GM10248 (cell line): Measurements from ENCODE around the gene AFDN.

ENCODE experiments used
- CTCF ChIA-PET: fragments of 300-600 bp; sonication (Branson Sonifier 250); formaldehyde crosslinking; extraction: SDS; loops from one replicate; lab custom pipeline; 2021; ENCODE audit warnings: antibody characterized with exemption; lab: Yijun Ruan, JAX
- POLR2A ChIA-PET: fragments of 350-650 bp; sonication (Branson Sonifier 250); formaldehyde crosslinking; extraction: SDS; loops from one replicate; lab custom pipeline; 2020; ENCODE audit warnings: antibody characterized with exemption; lab: Yijun Ruan, JAX
- DNase-seq: peaks from one replicate; pipeline ENCODE4 v3.0.0; 2012; ENCODE audit errors: extremely low spot score
- CTCF ChIP-seq: IDR thresholded peaks from 2 replicates; pipeline ENCODE4 v1.5.1; 2012; ENCODE audit warnings: mild to moderate bottlenecking, low read depth; ENCODE audit errors: extremely low read depth, missing control alignments, control extremely low read depth

Gene AFDN

GRCh38 chr6:167948716-167949115 is 122.0 kb downstream of the AFDN start:
- no peak for TF ChIP-seq CTCF
- CTCF ChIA-PET, result interaction anchor here (1.6 kb wide), 1 partner anchor 12 kb away, joined by 4 read pairs; no protein-coding TSS in a partner anchor
- POLR2A ChIA-PET, result no interaction called here
- DNase-seq, result no peak

- no peak for TF ChIP-seq CTCF
- POLR2A ChIA-PET, result no interaction called here
- no peak for DNase-seq
- CTCF ChIA-PET, result interaction anchor here (1.6 kb wide), 1 partner anchor 11 kb away, joined by 4 read pairs; no protein-coding TSS in a partner anchor
Measured at GRCh38 chr6:167949121-167949684, 122.5 kb downstream of the AFDN start.

- CTCF ChIA-PET, result interaction anchor here (1.4 kb wide), 1 partner anchor 26 kb away, joined by 4 read pairs; no protein-coding TSS in a partner anchor
- no peak for TF ChIP-seq CTCF
- DNase-seq, result no peak
- POLR2A ChIA-PET, result no interaction called here
Measured at GRCh38 chr6:167951781-167952511, 125.2 kb downstream of the AFDN start.

GRCh38 chr6:167952512-167952859 is 125.8 kb downstream of the AFDN start:
- CTCF ChIA-PET, result interaction anchor here (1.4 kb wide), 1 partner anchor 27 kb away, joined by 4 read pairs; no protein-coding TSS in a partner anchor
- no peak for DNase-seq
- POLR2A ChIA-PET, result no interaction called here
- TF ChIP-seq CTCF, result no peak

GRCh38 chr6:167953551-167953950 is 126.8 kb downstream of the AFDN start:
- DNase-seq, result no peak
- ChIA-PET POLR2A (no interaction called here), CTCF (no interaction called here)
- TF ChIP-seq CTCF, result no peak

- POLR2A ChIA-PET, result no interaction called here
- no peak for DNase-seq
- CTCF ChIA-PET, result no interaction called here
- TF ChIP-seq CTCF, result no peak
Measured at GRCh38 chr6:167954151-167954550, 127.4 kb downstream of the AFDN start.
